Parathyroid adenoma (tissue), 2 donors: Measurements from ENCODE around the gene ADPRHL1.
"Not testable (repeated sequence)": the region's sequence is repeated elsewhere in the genome, so short reads cannot be mapped to it uniquely, and the experiment has no call there.

Source experiments
- H2AFZ ChIP-seq: fragments of 300-600 bp; sonication (generic); one replicate; pipeline ENCODE4 v1.7.0; 2017; ENCODE audit warnings: antibody characterized with exemption, mild to moderate bottlenecking
- H3K27ac ChIP-seq: fragments of 300-600 bp; sonication (generic); one replicate; pipeline ENCODE4 v1.7.0; 2017
- H3K27me3 ChIP-seq: fragments of 300-600 bp; sonication (generic); one replicate; pipeline ENCODE4 v1.7.0; 2017; ENCODE audit warnings: low read length; ENCODE audit not compliant: control insufficient read depth, insufficient read depth
- H3K36me3 ChIP-seq: fragments of 300-600 bp; sonication (generic); one replicate; pipeline ENCODE4 v1.7.0; 2017; ENCODE audit warnings: low read length; ENCODE audit not compliant: control insufficient read depth, insufficient read depth
- H3K4me1 ChIP-seq: fragments of 300-600 bp; sonication (generic); one replicate; pipeline ENCODE4 v1.7.0; 2017; ENCODE audit warnings: control low read depth
- H3K4me2 ChIP-seq: fragments of 300-600 bp; sonication (generic); one replicate; pipeline ENCODE4 v1.7.0; 2017; ENCODE audit warnings: low read length
- H3K4me3 ChIP-seq: fragments of 300-600 bp; sonication (generic); one replicate; pipeline ENCODE4 v1.7.0; 2017; ENCODE audit warnings: low read depth, low read length
- H3K79me2 ChIP-seq: fragments of 300-600 bp; sonication (generic); one replicate; pipeline ENCODE4 v1.7.0; 2017; ENCODE audit warnings: control low read depth
- H3K9ac ChIP-seq: fragments of 300-600 bp; sonication (generic); one replicate; pipeline ENCODE4 v1.7.0; 2017; ENCODE audit warnings: mild to moderate bottlenecking
- H3K9me3 ChIP-seq: fragments of 300-600 bp; sonication (generic); one replicate; pipeline ENCODE4 v1.7.0; 2017; ENCODE audit warnings: low read length; ENCODE audit not compliant: control insufficient read depth
- TF ChIP-seq, protein P1 (sequence below): fragments of 300-600 bp; sonication (generic); IDR thresholded peaks from one replicate; pipeline ENCODE4 v1.7.0; 2017; ENCODE audit warnings: antibody characterized with exemption, mild to moderate bottlenecking
- donor health status: primary hyperparathyroidism.

The ADPRHL1 gene

DNA sequence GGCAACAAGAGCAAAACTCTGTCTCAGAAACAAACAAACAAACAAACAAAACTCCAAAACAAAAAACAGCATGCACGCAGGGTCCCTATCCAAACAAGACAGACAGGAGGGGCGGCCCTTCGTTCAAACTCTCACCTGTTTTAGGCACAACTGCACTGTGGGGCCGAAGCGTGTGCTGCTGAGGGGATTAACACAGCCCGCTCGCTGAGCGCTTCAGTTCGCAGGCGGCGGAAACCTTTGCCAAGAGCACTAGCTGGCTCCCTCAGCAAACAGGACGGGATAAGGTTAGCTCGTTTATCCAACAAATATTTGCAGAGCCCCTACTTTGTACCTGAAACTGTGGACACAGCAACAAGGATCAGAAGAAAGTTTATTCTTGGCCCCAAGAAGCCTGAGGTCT lies 1.6 kb upstream of the ADPRHL1 start:
- no peak overlapping the region for H2AFZ ChIP-seq
- H3K36me3 ChIP-seq, result no peaks in the 10 kb centered on the region
- no peak overlapping the region for H3K9ac ChIP-seq
- TF ChIP-seq, protein P1, sequence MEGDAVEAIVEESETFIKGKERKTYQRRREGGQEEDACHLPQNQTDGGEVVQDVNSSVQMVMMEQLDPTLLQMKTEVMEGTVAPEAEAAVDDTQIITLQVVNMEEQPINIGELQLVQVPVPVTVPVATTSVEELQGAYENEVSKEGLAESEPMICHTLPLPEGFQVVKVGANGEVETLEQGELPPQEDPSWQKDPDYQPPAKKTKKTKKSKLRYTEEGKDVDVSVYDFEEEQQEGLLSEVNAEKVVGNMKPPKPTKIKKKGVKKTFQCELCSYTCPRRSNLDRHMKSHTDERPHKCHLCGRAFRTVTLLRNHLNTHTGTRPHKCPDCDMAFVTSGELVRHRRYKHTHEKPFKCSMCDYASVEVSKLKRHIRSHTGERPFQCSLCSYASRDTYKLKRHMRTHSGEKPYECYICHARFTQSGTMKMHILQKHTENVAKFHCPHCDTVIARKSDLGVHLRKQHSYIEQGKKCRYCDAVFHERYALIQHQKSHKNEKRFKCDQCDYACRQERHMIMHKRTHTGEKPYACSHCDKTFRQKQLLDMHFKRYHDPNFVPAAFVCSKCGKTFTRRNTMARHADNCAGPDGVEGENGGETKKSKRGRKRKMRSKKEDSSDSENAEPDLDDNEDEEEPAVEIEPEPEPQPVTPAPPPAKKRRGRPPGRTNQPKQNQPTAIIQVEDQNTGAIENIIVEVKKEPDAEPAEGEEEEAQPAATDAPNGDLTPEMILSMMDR, result no peak
- no peaks in the 10 kb centered on the region for H3K9me3 ChIP-seq
- H3K27ac ChIP-seq, result no peak overlapping the region
- H3K4me3 ChIP-seq, result no peak overlapping the region
- no peaks in the 10 kb centered on the region for H3K79me2 ChIP-seq
- no peak overlapping the region for H3K4me2 ChIP-seq
- no peaks in the 10 kb centered on the region for H3K27me3 ChIP-seq
- H3K4me1 ChIP-seq, result no peaks in the 10 kb centered on the region

DNA sequence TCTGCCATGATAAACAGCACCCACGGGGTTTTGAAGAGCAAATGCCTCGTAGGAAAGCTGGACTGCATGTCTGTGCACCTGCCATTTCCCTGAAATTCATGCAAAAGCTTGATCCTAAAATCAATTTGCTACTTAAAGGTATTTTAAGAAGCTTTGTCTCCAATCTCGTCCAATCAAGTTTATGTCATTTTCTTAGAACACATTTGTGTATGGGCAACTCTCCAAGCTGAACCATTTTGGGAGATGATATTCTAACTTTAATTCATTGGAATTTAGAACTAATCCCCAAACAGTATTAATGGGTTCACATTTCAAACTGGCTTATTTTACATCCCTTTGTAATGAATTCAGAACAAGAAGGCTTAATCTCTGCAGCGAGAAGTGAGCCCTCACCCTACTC lies 822 bp downstream of the ADPRHL1 start:
- Histone ChIP-seq H3K9ac (no peak overlapping the region), H3K9me3 (no peaks in the 10 kb centered on the region), H3K4me1 (no peaks in the 10 kb centered on the region), H3K27ac (no peak overlapping the region), H2AFZ (no peak overlapping the region), H3K4me2 (no peak overlapping the region), H3K79me2 (no peaks in the 10 kb centered on the region), H3K4me3 (no peak overlapping the region), H3K27me3 (no peaks in the 10 kb centered on the region), H3K36me3 (no peaks in the 10 kb centered on the region)
- TF ChIP-seq, protein P1, result no peak

DNA sequence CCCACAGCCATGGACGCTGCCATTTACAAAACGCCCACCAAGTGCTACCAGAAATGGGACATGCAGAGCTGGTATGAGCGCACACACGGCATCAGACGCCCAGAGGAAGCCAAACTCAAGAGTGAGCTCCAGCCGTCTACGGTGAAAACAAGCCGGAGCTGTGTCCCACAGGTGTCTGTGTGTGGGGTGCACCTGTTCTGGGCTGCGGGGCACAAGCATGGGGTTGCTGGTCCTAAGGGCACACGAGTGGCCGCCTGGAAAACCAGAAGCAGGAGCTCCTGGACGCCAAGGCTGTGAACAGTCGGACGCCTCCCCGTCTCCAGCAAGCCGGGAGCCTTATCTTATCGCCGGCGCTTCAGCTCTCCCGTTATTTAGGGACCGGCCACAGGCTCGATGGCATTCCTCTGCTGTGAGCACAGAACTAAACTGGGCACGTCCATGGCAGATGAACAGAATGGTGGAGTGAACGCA lies 1.3 kb downstream of the ADPRHL1 start:
- no peaks in the 10 kb centered on the region for H3K4me1 ChIP-seq
- no peak overlapping the region for H3K9ac ChIP-seq
- H3K4me3 ChIP-seq, result no peak overlapping the region

DNA sequence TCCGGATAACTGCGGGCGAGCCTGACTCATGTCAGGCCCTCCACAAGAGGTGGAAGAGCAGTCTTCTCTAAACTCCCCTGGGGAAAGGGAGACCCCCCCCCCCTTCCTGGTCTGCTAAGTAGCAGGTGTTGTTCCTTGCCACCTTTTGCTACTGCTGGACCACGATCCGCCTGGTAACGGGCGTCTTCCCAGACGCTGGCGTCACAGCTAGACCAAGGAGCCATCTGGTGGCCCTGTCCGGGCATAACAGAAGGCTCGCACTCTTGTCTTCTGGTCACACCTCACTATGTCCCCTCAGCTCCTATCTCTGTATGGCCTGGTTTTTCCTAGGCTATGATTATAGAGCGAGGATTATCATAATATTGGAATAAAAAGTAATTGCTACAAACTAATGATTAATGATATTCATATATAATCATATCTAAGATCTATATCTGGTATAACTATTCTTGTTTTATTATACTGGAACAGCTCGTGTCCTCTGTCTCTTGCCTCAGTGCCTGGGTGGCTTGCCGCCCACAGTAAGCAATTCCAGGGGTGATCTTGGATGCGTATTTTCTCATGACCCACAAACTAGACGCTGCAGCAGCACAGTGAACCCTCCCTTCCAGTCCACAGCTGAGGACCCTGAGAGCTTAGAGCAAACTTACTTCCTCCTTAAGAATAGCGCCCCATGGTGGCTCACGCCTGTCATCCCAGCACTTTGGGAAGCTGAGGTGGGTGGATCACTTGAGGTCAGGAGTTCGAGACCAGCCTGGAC lies 2.2 kb downstream of the ADPRHL1 start:
- H3K4me2 ChIP-seq, H3K4me3 ChIP-seq, H3K79me2 ChIP-seq, H3K4me1 ChIP-seq, H3K27me3 ChIP-seq, H3K9me3 ChIP-seq, H2AFZ ChIP-seq, H3K9ac ChIP-seq, H3K36me3 ChIP-seq, H3K27ac ChIP-seq: not testable (repeated sequence)

More for the DNA sequence above, 1.3 kb downstream of the ADPRHL1 start:
- H3K27me3 ChIP-seq, result no peaks in the 10 kb centered on the region
- H3K4me2 ChIP-seq, result no peak overlapping the region
- no peak overlapping the region for H3K27ac ChIP-seq
- H3K9me3 ChIP-seq, result no peaks in the 10 kb centered on the region
- TF ChIP-seq, protein P1, result no peak
- H3K36me3 ChIP-seq, result no peaks in the 10 kb centered on the region
- H2AFZ ChIP-seq, result no peak overlapping the region
- no peaks in the 10 kb centered on the region for H3K79me2 ChIP-seq

DNA sequence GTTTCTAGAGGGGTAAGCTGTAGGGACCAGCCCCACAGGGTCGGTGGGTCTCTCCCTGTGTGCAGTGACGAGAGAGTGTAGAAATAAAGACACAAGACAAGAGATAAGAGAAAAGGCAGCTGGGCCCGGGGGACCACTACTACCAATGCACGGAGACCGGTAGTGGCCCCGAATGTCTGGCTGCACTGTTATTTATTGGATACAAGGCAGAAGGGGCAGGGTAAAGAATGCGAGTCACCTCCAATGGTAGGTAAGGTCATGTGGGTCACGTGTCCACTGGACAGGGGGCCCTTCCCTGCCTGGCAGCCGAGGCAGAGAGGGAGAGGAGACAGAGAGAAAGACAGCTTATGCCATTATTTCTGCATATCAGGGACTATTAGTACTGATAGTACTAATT lies 2.9 kb downstream of the ADPRHL1 start:
- H3K4me3 ChIP-seq, H3K4me2 ChIP-seq, H3K27me3 ChIP-seq, H3K4me1 ChIP-seq, H2AFZ ChIP-seq, H3K9me3 ChIP-seq, H3K9ac ChIP-seq, H3K79me2 ChIP-seq, H3K36me3 ChIP-seq, H3K27ac ChIP-seq: not testable (repeated sequence)
